Liver (tissue), 9 donors: ENCODE results near the gene DNAI1. TPM values are rescaled to one million over a fixed set of nuclear protein-coding genes. Genes with fewer than 3 reads are reported as not detected.
"Not testable (repeated sequence)": the region's sequence is repeated elsewhere in the genome, so short reads cannot be mapped to it uniquely, and the experiment has no call there.

Experiments used
- DNase-seq: peaks from one replicate; pipeline ENCODE4 v3.0.0-alpha.2; 2017; ENCODE audit warnings: low spot score
- H3K27ac ChIP-seq, 2 donors: one replicate each; pipeline ENCODE4 v1.7.0; 2013; ENCODE audit warnings: inconsistent platforms in 2 of 2, low read length in 2 of 2, control low read depth in 1 of 2, low read depth in 1 of 2, mild to moderate bottlenecking in 1 of 2
- H3K27me3 ChIP-seq, 4 donors: one replicate each; pipeline versions ENCODE4 v1.6.1 to v1.7.0; 2013; ENCODE audit warnings: low read length in 3 of 4, inconsistent platforms in 1 of 4, mild to moderate bottlenecking in 1 of 4, moderate library complexity in 1 of 4; ENCODE audit not compliant: control insufficient read depth in 4 of 4, insufficient read depth in 4 of 4
- H3K36me3 ChIP-seq, 4 donors: one replicate each; pipeline versions ENCODE4 v1.6.1 to v1.7.0; 2013; ENCODE audit warnings: low read length in 3 of 4, mild to moderate bottlenecking in 3 of 4, low read depth in 1 of 4, moderate library complexity in 1 of 4; ENCODE audit not compliant: control insufficient read depth in 4 of 4, insufficient read depth in 3 of 4
- H3K4me1 ChIP-seq, 4 donors: one replicate each; pipeline versions ENCODE4 v1.6.1 to v1.7.0; 2013; ENCODE audit warnings: low read length in 3 of 4, mild to moderate bottlenecking in 3 of 4, moderate library complexity in 1 of 4; ENCODE audit not compliant: control insufficient read depth in 4 of 4, insufficient read depth in 4 of 4
- H3K4me3 ChIP-seq, 3 donors: one replicate each; pipeline versions ENCODE4 v1.6.1 to v1.7.0; 2013; ENCODE audit warnings: low read length in 3 of 3, control low read depth in 1 of 3, low read depth in 1 of 3, mild to moderate bottlenecking in 1 of 3
- H3K9ac ChIP-seq, 2 donors: one replicate each; pipeline ENCODE4 v1.7.0; 2013; ENCODE audit warnings: low read length in 2 of 2, mild to moderate bottlenecking in 2 of 2, moderate library complexity in 2 of 2, control low read depth in 1 of 2, low read depth in 1 of 2
- H3K9me3 ChIP-seq, 4 donors: one replicate each; pipeline versions ENCODE4 v1.6.1 to v1.7.0; 2013; ENCODE audit warnings: low read length in 3 of 4; ENCODE audit not compliant: control insufficient read depth in 4 of 4
- FOXA1 ChIP-seq: IDR thresholded peaks from 2 replicates; pipeline ENCODE4 v1.6.1; 2016; ENCODE audit warnings: antibody characterized with exemption
- FOXA2 ChIP-seq: IDR thresholded peaks from 2 replicates; pipeline ENCODE4 v1.6.1; 2016; ENCODE audit warnings: antibody characterized with exemption
- GABPA ChIP-seq, 2 donors: IDR thresholded peaks in 1 of 2; conservative IDR thresholded peaks in 1 of 2; 2 replicates each; pipeline ENCODE4 v1.6.1; 2016; ENCODE audit warnings: antibody characterized with exemption in 2 of 2, mild to moderate bottlenecking in 1 of 2, moderate library complexity in 1 of 2
- HNF4A ChIP-seq, 2 donors: conservative IDR thresholded peaks; 2 replicates each; pipeline ENCODE4 v1.6.1; 2016; ENCODE audit warnings: antibody characterized with exemption in 2 of 2, mild to moderate bottlenecking in 2 of 2
- HNF4G ChIP-seq: IDR thresholded peaks from 2 replicates; pipeline ENCODE4 v1.6.1; 2016; ENCODE audit warnings: antibody characterized with exemption
- JUND ChIP-seq, 2 donors: IDR thresholded peaks; 2 replicates each; pipeline ENCODE4 v1.6.1; 2016; ENCODE audit warnings: antibody characterized with exemption in 2 of 2
- RXRA ChIP-seq, 2 donors: IDR thresholded peaks; 2 replicates each; pipeline ENCODE4 v1.6.1; 2017 to 2018; ENCODE audit warnings: antibody characterized with exemption in 2 of 2, mild to moderate bottlenecking in 1 of 2
- SP1 ChIP-seq: IDR thresholded peaks from 2 replicates; pipeline ENCODE4 v1.6.1; 2018; ENCODE audit warnings: antibody characterized with exemption, mild to moderate bottlenecking
- YY1 ChIP-seq: IDR thresholded peaks from 2 replicates; pipeline ENCODE4 v1.6.1; 2016; ENCODE audit warnings: antibody characterized with exemption, mild to moderate bottlenecking
- WGBS: extraction: QIAGEN DNeasy Blood & Tissue Kit; methylation state at CpG from one replicate; pipeline ENCODE4 v1.1.7; 2013; 5-methylcytosine and 5-hydroxymethylcytosine counted together
- polyA plus RNA-seq, 2 donors: library from polyadenylated mRNA; stranded (reverse) in 1 of 2; unstranded in 1 of 2; fragments of 200-250 nt in 1 of 2; fragments of >200 nt in 1 of 2; fragmentation: Nextera tagmentation in 1 of 2; extraction: Ambion mirVana in 1 of 2; gene quantifications; one replicate each; pipeline versions ENCODE4 v1.2.1 to v1.2.3, GENCODE V29; 2013 to 2015
- total RNA-seq, 2 donors: library from RNA; depleted of rRNA; stranded (reverse); fragments of >200 nt; gene quantifications; one replicate each; pipeline ENCODE4 v1.2.3, GENCODE V29; 2014
- TF ChIP-seq, protein P1 (sequence below): IDR thresholded peaks from 2 replicates; pipeline ENCODE4 v1.6.1; 2016; ENCODE audit warnings: antibody characterized with exemption
- TF ChIP-seq, protein P2 (sequence below): IDR thresholded peaks from 2 replicates; pipeline ENCODE4 v1.6.1; 2016; ENCODE audit warnings: antibody characterized with exemption
- TF ChIP-seq, protein P3 (sequence below): fragments of 150-350 bp; IDR thresholded peaks from 2 replicates; pipeline ENCODE4 v1.5.1; 2017; ENCODE audit warnings: improper control_type of control experiment, low read depth, low read length; ENCODE audit not compliant: missing input control
- TF ChIP-seq, protein P4 (sequence below): IDR thresholded peaks from 2 replicates; pipeline ENCODE4 v1.6.1; 2016; ENCODE audit warnings: antibody characterized with exemption, mild to moderate bottlenecking
- TF ChIP-seq, protein P5 (sequence below): IDR thresholded peaks from 2 replicates; pipeline ENCODE4 v1.6.1; 2016; ENCODE audit warnings: antibody characterized with exemption
- donor health status: healthy.
- donor health status: healthy.
- donor health status: healthy.
- donor health status: healthy.
- donor health status: healthy.

DNAI1 gene
- total and polyA plus RNA-seq, 4 donors = not detected

DNA sequence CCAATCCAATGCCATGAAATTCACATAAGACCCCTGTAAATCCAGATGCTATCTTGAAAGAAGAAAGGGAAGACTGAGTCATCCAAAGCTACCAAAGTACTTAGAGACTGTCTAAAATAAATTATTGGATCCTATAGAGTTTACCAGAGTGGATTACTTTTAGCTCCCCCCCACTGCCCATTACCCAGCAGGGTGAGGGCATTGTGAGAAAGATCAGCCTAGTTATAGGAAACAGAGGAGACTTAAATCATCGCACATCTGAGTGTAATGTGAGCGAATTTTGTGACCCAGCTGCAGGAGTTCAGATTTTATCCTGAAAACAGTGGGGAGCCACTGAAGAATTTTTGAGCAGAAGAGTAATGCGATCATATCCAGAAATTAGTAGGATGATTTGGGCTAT is 65.7 kb downstream of the DNAI1 start:
- H3K27me3 ChIP-seq = no peaks in the 10 kb centered on the region
- DNase-seq = no peak
- H3K4me1 ChIP-seq = peaks cover 8 to 34% (median 23%) of the 10 kb centered on the region in 4 donors
- no peak for TF ChIP-seq FOXA1
- TF ChIP-seq JUND (IDR thresholded peaks at IDR 0.05) = no peak
- TF ChIP-seq, protein P1, sequence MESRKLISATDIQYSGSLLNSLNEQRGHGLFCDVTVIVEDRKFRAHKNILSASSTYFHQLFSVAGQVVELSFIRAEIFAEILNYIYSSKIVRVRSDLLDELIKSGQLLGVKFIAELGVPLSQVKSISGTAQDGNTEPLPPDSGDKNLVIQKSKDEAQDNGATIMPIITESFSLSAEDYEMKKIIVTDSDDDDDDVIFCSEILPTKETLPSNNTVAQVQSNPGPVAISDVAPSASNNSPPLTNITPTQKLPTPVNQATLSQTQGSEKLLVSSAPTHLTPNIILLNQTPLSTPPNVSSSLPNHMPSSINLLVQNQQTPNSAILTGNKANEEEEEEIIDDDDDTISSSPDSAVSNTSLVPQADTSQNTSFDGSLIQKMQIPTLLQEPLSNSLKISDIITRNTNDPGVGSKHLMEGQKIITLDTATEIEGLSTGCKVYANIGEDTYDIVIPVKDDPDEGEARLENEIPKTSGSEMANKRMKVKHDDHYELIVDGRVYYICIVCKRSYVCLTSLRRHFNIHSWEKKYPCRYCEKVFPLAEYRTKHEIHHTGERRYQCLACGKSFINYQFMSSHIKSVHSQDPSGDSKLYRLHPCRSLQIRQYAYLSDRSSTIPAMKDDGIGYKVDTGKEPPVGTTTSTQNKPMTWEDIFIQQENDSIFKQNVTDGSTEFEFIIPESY = no peak
- no peak for TF ChIP-seq HNF4A (conservative IDR thresholded peaks at IDR 0.05)
- TF ChIP-seq, protein P2, sequence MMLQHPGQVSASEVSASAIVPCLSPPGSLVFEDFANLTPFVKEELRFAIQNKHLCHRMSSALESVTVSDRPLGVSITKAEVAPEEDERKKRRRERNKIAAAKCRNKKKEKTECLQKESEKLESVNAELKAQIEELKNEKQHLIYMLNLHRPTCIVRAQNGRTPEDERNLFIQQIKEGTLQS = no peak
- no peak for TF ChIP-seq HNF4G
- H3K4me3 ChIP-seq = no peak overlapping the region
- no peaks in the 10 kb centered on the region for H3K36me3 ChIP-seq
- no peak overlapping the region for H3K9ac ChIP-seq
- 94% methylated on average over 3 of the region's 3 CpGs for WGBS
- no peaks in the 10 kb centered on the region for H3K9me3 ChIP-seq
- H3K27ac ChIP-seq = no peak overlapping the region

DNA sequence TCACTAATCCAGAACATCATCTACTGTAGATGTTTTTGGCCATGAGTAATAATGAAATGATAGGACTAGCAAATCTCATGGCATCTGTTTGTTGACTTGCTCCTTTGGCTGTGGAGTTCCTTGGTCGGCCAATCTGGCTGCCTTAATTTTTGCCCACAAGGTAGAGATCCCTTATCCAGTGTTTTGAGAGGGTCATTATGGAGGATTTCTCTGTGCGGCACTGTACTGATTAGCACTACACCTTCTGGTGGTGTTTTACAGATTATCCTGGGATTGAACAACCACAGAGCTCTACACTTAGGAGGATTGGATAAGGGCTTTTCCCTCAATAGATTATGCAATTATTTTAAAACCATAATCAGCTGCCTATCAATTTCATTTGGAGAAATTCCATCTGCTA is 67.4 kb downstream of the DNAI1 start:
- no peaks in the 10 kb centered on the region for H3K9me3 ChIP-seq
- no peak overlapping the region for H3K4me3 ChIP-seq
- DNase-seq = no peak
- TF ChIP-seq RXRA (IDR thresholded peaks at IDR 0.05) (no peak), YY1 (no peak), GABPA (IDR thresholded peaks at IDR 0.05 in 1 of 2, conservative IDR thresholded peaks at IDR 0.05 in 1 of 2) (no peak), SP1 (no peak), FOXA2 (no peak)
- TF ChIP-seq, protein P3, sequence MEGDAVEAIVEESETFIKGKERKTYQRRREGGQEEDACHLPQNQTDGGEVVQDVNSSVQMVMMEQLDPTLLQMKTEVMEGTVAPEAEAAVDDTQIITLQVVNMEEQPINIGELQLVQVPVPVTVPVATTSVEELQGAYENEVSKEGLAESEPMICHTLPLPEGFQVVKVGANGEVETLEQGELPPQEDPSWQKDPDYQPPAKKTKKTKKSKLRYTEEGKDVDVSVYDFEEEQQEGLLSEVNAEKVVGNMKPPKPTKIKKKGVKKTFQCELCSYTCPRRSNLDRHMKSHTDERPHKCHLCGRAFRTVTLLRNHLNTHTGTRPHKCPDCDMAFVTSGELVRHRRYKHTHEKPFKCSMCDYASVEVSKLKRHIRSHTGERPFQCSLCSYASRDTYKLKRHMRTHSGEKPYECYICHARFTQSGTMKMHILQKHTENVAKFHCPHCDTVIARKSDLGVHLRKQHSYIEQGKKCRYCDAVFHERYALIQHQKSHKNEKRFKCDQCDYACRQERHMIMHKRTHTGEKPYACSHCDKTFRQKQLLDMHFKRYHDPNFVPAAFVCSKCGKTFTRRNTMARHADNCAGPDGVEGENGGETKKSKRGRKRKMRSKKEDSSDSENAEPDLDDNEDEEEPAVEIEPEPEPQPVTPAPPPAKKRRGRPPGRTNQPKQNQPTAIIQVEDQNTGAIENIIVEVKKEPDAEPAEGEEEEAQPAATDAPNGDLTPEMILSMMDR = no peak
- TF ChIP-seq, protein P4, sequence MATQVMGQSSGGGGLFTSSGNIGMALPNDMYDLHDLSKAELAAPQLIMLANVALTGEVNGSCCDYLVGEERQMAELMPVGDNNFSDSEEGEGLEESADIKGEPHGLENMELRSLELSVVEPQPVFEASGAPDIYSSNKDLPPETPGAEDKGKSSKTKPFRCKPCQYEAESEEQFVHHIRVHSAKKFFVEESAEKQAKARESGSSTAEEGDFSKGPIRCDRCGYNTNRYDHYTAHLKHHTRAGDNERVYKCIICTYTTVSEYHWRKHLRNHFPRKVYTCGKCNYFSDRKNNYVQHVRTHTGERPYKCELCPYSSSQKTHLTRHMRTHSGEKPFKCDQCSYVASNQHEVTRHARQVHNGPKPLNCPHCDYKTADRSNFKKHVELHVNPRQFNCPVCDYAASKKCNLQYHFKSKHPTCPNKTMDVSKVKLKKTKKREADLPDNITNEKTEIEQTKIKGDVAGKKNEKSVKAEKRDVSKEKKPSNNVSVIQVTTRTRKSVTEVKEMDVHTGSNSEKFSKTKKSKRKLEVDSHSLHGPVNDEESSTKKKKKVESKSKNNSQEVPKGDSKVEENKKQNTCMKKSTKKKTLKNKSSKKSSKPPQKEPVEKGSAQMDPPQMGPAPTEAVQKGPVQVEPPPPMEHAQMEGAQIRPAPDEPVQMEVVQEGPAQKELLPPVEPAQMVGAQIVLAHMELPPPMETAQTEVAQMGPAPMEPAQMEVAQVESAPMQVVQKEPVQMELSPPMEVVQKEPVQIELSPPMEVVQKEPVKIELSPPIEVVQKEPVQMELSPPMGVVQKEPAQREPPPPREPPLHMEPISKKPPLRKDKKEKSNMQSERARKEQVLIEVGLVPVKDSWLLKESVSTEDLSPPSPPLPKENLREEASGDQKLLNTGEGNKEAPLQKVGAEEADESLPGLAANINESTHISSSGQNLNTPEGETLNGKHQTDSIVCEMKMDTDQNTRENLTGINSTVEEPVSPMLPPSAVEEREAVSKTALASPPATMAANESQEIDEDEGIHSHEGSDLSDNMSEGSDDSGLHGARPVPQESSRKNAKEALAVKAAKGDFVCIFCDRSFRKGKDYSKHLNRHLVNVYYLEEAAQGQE = no peak
- TF ChIP-seq, protein P5, sequence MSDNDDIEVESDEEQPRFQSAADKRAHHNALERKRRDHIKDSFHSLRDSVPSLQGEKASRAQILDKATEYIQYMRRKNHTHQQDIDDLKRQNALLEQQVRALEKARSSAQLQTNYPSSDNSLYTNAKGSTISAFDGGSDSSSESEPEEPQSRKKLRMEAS = no peak
- no peaks in the 10 kb centered on the region for H3K27me3 ChIP-seq
- H3K4me1 ChIP-seq = peaks cover 8 to 22% (median 13%) of the 10 kb centered on the region in 4 donors
- 84% methylated on average over 2 of the region's 2 CpGs for WGBS
- H3K9ac ChIP-seq = no peak overlapping the region
- H3K27ac ChIP-seq = no peak overlapping the region
- H3K36me3 ChIP-seq = no peaks in the 10 kb centered on the region

DNA sequence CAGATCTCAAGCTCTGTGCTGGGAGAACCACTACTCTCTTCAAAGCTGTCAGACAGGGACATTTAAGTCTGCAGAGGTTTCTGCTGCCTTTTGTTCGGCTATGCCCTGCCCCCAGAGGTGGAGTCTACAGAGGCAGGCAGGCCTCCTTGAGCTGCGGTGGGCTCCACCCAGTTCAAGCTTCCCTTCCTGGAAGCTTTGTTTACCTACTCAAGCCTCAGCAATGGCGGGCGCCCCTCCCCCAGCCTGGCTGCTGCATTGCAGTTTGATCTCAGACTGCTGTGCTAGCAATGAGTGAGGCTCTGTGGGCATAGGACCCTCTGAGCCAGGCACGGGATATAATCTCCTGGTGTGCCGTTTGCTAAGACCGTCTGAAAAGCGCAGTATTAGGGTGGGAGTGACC is 73.4 kb downstream of the DNAI1 start:
- H3K27ac ChIP-seq, H3K4me3 ChIP-seq, H3K36me3 ChIP-seq, H3K4me1 ChIP-seq, H3K9me3 ChIP-seq, H3K27me3 ChIP-seq, DNase-seq, H3K9ac ChIP-seq: not testable (repeated sequence)
- WGBS = 91% methylated on average over 8 of the region's 8 CpGs
